ENCODE results near the gene CDH6.
A peak's percentile ranks its signal among the peaks of the same experiment; 100 is the strongest.

The CDH6 gene

GRCh38 chr5:31193591-31194467, at the start of gene CDH6:
CDH6 (plus strand) TSS chr5:31193686; CDS start chr5:31267474, 73,788 bp downstream.
- peak; percentile 41 for DNase-seq

- DNase-seq, result no peak
Measured at GRCh38 chr5:31144364-31144763, 49.1 kb upstream of the CDH6 start.

- DNase-seq, result no peak
Measured at GRCh38 chr5:31148959-31149475, 44.5 kb upstream of the CDH6 start.

GRCh38 chr5:31153521-31153920, 40.0 kb upstream of the CDH6 start:
- no peak for DNase-seq

GRCh38 chr5:31156631-31157160, 36.8 kb upstream of the CDH6 start:
- no peak for DNase-seq

- DNase-seq, result no peak
Measured at GRCh38 chr5:31157720-31158119, 35.8 kb upstream of the CDH6 start.

GRCh38 chr5:31158686-31159085, 34.8 kb upstream of the CDH6 start:
- DNase-seq, result no peak

- DNase-seq, result no peak
Measured at GRCh38 chr5:31161781-31162181, 31.7 kb upstream of the CDH6 start.

GRCh38 chr5:31165729-31166128, 27.8 kb upstream of the CDH6 start:
- DNase-seq, result no peak

- DNase-seq, result no peak
Measured at GRCh38 chr5:31169379-31169778, 24.1 kb upstream of the CDH6 start.

GRCh38 chr5:31172881-31173280, 20.6 kb upstream of the CDH6 start:
- no peak for DNase-seq

- DNase-seq, result no peak
Measured at GRCh38 chr5:31173614-31174013, 19.9 kb upstream of the CDH6 start.

- DNase-seq, result no peak
Measured at GRCh38 chr5:31181376-31181987, 12.0 kb upstream of the CDH6 start.

GRCh38 chr5:31182136-31182535, 11.3 kb upstream of the CDH6 start:
- no peak for DNase-seq

GRCh38 chr5:31185951-31186350, 7.5 kb upstream of the CDH6 start:
- no peak for DNase-seq

- DNase-seq, result peak; percentile 4
Measured at GRCh38 chr5:31186672-31187267, 6.7 kb upstream of the CDH6 start.

GRCh38 chr5:31187591-31187990, 5.9 kb upstream of the CDH6 start:
- no peak for DNase-seq

- no peak for DNase-seq
Measured at GRCh38 chr5:31192442-31192841, 1.0 kb upstream of the CDH6 start.

GRCh38 chr5:31193116-31193515, 370 bp upstream of the CDH6 start:
- no peak for DNase-seq

GRCh38 chr5:31194468-31194813, 955 bp downstream of the CDH6 start:
- DNase-seq, result no peak

- DNase-seq, result no peak
Measured at GRCh38 chr5:31194892-31195555, 1.5 kb downstream of the CDH6 start.

- DNase-seq, result no peak
Measured at GRCh38 chr5:31196309-31196708, 2.8 kb downstream of the CDH6 start.

- DNase-seq, result no peak
Measured at GRCh38 chr5:31197183-31197582, 3.7 kb downstream of the CDH6 start.

Measured in NCI-H1092 (cell line).